ENCODE measurements around the gene PCAT7. TPM values are rescaled to one million over a fixed set of nuclear protein-coding genes. Genes with fewer than 3 reads are reported as not detected.
"Not testable (repeated sequence)": the region's sequence is repeated elsewhere in the genome, so short reads cannot be mapped to it uniquely, and the experiment has no call there.

PCAT7 gene
- total RNA-seq, 2 donors from 2014 or later, result not detected

DNA sequence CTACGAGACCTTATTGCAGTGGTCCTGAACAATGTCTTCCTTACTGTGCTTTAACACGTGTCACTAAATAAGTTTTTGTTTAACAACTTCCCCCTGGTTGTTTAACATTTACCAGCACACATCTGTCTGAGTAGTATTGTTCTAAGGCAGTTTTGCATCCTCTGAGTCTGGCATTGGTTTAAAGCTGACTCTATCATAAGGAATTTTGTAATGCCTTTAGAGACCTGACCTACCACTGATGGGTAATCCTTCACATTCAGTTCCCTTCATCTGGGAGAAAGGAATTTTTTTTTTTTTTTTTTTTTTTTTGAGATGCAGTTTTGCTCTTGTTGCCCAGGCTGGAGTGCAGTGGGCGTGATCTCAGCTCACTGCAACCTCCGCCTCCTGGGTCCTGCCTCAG is 20.0 kb upstream of the PCAT7 start:
- no peak overlapping the region for H3K4me3 Mint-ChIP-seq
- H3K36me3 Mint-ChIP-seq, result no peaks in the 10 kb centered on the region
- no peaks in the 10 kb centered on the region for H3K9me3 Mint-ChIP-seq
- ATAC-seq, result no peak
- peaks cover 21 to 23% of the 10 kb centered on the region in 2 donors for H3K27me3 Mint-ChIP-seq
- H3K4me1 Mint-ChIP-seq (ENCODE audit: low read depth in 2 of 2), result no peaks in the 10 kb centered on the region
- no peak overlapping the region for H3K27ac Mint-ChIP-seq
- no peak for DNase-seq (ENCODE audit: low spot score)

DNA sequence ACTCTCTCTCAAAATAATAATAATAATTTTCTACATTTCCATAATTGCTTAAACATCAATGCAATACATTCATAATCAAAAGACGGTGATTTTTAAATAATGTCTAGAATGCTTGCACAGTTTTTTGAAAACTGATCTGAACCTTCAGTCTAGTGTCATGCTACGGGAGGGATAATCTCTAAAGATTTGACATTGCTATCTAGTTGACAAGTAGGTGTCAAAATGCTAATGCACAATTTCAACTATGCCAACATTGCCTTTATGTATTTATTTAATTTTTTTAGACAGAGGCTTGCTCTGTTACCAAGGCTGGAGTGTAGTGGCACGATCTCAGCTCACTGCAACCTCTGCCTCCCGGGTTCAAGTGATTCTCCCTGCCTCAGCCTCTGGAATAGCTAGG is 16.0 kb upstream of the PCAT7 start:
- no peak overlapping the region for H3K27ac Mint-ChIP-seq
- H3K27me3 Mint-ChIP-seq, result peaks cover 26 to 36% of the 10 kb centered on the region in 2 donors
- no peaks in the 10 kb centered on the region for H3K9me3 Mint-ChIP-seq
- no peaks in the 10 kb centered on the region for H3K4me1 Mint-ChIP-seq (ENCODE audit: low read depth in 2 of 2)
- H3K4me3 Mint-ChIP-seq, result no peak overlapping the region
- no peaks in the 10 kb centered on the region for H3K36me3 Mint-ChIP-seq
- ATAC-seq (no peak), DNase-seq (ENCODE audit: low spot score) (no peak)

DNA sequence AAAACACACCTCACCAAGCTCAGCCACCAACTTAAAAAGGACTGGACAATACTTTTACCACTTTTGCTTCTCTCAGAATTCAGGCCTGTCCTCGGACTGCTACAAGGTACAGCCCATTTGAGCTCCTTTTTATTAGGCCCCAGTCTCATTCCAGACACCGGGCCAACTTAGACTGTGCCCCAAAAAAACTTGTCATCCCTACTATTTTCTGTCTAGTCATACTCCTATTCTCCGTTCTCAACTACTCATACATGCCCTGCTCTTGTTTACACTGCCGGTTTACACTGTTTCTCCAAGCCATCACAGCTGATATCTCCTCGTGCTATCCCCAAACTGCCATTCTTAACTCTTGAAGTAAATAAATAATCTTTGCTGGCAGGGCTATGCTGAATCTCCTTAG is 10.5 kb upstream of the PCAT7 start:
- not testable (repeated sequence) for H3K4me3 Mint-ChIP-seq; ATAC-seq; H3K9me3 Mint-ChIP-seq; H3K27ac Mint-ChIP-seq; DNase-seq (ENCODE audit: low spot score); H3K4me1 Mint-ChIP-seq (ENCODE audit: low read depth in 2 of 2); H3K36me3 Mint-ChIP-seq
- H3K27me3 Mint-ChIP-seq, result peaks cover 27 to 49% of the 10 kb centered on the region in 2 donors

DNA sequence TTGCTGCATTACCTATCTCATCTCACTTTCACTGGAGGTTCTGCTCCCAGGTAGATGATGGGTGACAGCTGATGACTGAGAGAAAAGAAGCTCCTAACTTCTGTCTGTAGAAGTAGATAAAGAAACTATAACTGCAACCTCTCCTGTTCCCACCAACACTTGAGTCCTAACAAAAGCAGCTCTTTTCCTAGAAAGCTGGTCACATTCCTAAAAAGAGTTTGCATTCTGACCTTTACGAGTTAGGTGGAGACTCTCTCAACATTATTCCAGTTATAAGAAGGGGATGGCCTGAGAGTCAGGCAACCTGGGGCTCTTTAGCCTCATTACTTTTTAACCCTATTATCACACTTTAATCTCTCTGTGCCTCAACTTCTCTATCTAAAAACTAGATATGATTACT is 8.9 kb upstream of the PCAT7 start:
- Mint-ChIP-seq H3K27ac (no peak overlapping the region), H3K36me3 (no peaks in the 10 kb centered on the region), H3K27me3 (peaks cover 22 to 49% of the 10 kb centered on the region in 2 donors), H3K9me3 (no peaks in the 10 kb centered on the region), H3K4me3 (no peak overlapping the region), H3K4me1 (ENCODE audit: low read depth in 2 of 2) (no peaks in the 10 kb centered on the region)
- ATAC-seq, result no peak
- no peak for DNase-seq (ENCODE audit: low spot score)

DNA sequence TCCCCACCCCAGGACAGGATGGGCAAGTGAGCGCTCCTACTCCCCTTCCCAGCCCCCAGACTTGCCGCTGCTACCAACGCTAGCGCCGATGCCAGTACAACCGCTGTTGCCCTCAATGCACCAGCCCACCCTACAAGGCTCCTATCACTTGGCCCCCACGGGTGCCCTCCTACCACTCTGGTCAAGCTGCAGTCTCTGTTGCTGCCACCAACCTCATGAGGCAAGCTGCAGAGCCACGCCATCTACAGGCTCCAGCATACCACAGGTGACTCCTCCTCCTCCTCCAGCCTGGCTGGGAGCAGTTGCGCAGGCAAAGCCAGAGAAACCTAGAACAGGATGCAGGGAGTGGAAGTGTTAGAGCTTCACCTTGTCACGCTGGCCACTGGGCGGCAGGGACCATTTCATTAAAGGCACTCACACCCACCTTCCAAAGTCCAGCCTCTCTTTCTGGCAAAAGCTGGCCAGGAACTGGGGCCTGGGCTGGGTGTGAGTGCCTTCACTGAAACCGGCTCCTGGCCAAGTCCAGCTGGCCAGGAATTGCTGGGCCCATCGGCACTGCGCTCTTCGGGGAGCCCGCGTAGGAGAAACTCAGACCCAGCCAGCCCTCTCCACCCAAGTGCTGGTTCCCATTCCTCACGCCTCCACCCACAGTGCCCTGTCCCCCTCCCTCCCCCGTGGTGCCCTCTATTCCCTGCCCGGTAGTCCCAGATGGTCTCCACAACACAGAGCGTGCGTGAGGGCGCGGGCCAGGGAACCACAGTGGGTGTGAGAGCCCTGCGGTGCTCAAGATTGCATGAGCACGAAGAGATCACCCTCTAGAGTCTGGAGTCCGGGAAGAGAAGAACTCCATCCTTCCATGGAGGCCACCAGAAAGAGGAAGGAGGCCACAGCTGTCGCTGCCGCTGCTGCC is 1.6 kb upstream of the PCAT7 start:
- no peak overlapping the region for H3K27ac Mint-ChIP-seq
- DNase-seq (ENCODE audit: low spot score), result no peak
- H3K4me3 Mint-ChIP-seq, result no peak overlapping the region
- peak in 1 of 2 donors; percentile 28 for ATAC-seq
- no peaks in the 10 kb centered on the region for H3K4me1 Mint-ChIP-seq (ENCODE audit: low read depth in 2 of 2)
- no peaks in the 10 kb centered on the region for H3K36me3 Mint-ChIP-seq
- no peaks in the 10 kb centered on the region for H3K9me3 Mint-ChIP-seq
- peaks cover 21 to 23% of the 10 kb centered on the region in 2 donors for H3K27me3 Mint-ChIP-seq

DNA sequence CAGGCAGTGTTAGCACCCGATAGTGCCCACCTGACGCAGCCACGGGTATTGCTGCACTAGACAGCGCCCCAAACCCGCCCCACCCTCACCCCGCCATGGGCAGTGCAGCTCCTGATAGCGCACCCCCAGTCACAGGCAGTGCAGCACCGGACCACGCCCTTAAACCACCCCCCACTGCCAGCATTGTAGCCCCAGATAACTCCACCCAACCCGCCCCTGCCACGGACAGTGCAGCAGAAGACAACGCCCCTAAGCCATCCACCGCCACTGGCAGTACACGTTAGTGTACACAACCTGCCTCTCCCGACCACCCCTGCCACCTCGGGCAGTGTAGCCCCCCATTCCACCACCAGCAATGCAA is 825 bp upstream of the PCAT7 start:
- peaks cover 21 to 22% of the 10 kb centered on the region in 2 donors for H3K27me3 Mint-ChIP-seq
- no peaks in the 10 kb centered on the region for H3K9me3 Mint-ChIP-seq
- no peaks in the 10 kb centered on the region for H3K4me1 Mint-ChIP-seq (ENCODE audit: low read depth in 2 of 2)
- no peak overlapping the region for H3K4me3 Mint-ChIP-seq
- no peak overlapping the region for H3K27ac Mint-ChIP-seq
- H3K36me3 Mint-ChIP-seq, result no peaks in the 10 kb centered on the region
- DNase-seq (ENCODE audit: low spot score), result no peak
- ATAC-seq, result peak in 1 of 2 donors; percentile 38

DNA sequence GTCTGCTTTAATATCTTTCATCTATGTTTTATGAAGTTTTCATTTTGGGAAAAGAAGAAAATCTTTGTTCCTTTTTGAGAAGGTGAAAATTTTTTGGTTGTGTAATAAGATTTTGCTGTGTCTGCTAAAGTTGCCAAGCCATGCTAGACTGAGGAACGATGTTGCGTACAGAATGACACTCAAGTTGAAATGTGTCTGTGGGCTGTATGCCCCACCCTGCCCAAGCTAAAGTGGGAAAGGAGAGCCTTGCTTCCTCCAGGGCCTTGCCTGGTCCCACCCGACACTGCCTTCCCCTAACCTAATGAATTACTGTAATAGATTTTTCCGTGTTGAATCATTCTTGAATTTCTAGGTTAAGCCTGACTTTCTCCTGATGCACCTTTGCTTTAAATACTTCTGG is 2.5 kb downstream of the PCAT7 start:
- Mint-ChIP-seq H3K4me1 (ENCODE audit: low read depth in 2 of 2) (no peaks in the 10 kb centered on the region), H3K36me3 (no peaks in the 10 kb centered on the region), H3K9me3 (no peaks in the 10 kb centered on the region), H3K4me3 (no peak overlapping the region), H3K27ac (no peak overlapping the region), H3K27me3 (peaks cover 8 to 11% of the 10 kb centered on the region in 2 donors)
- DNase-seq (ENCODE audit: low spot score), result no peak
- ATAC-seq, result no peak

DNA sequence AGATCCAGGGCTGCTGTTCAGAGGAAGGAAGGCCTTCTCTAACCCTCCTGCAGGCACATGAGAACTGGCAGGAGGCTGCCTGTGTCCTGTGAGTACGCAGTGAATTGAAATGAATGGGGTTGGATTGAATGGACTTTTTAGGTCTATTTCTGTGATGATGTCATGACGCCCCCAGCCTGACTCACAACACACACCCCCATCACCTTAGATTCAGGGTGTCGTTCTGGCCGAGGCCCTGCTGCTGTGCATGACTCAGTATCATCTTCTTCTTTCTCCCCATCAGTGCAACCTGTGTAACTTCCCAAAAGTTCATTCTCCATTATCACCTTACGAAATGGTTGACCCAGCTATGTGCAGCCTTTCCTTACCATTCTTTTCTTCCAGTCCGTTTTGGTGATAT is 5.4 kb downstream of the PCAT7 start:
- Mint-ChIP-seq H3K4me3 (no peak overlapping the region), H3K9me3 (no peaks in the 10 kb centered on the region), H3K4me1 (ENCODE audit: low read depth in 2 of 2) (no peaks in the 10 kb centered on the region), H3K27me3 (peaks cover 7 to 13% of the 10 kb centered on the region in 2 donors), H3K36me3 (no peaks in the 10 kb centered on the region), H3K27ac (no peak overlapping the region)
- ATAC-seq (no peak), DNase-seq (ENCODE audit: low spot score) (no peak)

DNA sequence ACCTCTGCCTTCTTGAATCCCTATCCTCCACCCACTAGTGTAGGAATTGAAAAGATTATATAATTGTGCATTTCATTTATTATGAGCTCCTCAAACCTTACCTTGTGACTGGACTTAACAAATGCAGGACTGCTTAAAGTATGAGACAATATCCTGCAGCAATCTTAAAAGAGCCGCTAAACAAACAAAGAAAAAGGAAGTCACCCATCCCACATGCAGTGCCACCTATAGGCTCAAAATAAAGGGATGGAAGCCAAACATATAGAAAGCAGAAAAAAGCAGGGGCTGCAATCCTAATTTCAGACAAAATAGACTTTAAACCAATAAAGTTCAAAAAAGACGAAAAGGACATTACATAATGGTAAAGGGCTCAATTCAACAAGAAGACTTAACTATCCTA is 8.7 kb downstream of the PCAT7 start:
- H3K36me3 Mint-ChIP-seq, result no peaks in the 10 kb centered on the region
- no peak overlapping the region for H3K27ac Mint-ChIP-seq
- peaks cover 2 to 7% of the 10 kb centered on the region in 2 donors for H3K27me3 Mint-ChIP-seq
- H3K9me3 Mint-ChIP-seq, result no peaks in the 10 kb centered on the region
- DNase-seq (ENCODE audit: low spot score) (no peak), ATAC-seq (no peak)
- H3K4me1 Mint-ChIP-seq (ENCODE audit: low read depth in 2 of 2), result no peaks in the 10 kb centered on the region
- H3K4me3 Mint-ChIP-seq, result no peak overlapping the region

DNA sequence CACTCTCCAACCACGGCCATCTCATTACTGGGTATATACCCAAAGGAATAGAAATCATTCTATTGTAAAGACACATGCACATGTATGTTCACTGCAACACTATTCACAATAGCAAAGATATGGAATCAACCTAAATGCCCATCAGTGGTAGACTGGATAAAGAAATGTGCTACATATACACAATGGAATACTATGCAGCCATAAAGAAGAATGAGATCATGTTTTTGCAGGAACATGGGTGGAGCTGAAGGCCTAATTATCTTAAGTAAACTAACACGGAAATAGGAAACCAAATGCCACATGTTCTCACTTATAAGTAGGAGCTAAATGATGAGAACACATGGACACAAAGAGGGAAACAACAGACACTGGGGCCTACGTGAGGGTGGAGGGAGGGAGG is 9.4 kb downstream of the PCAT7 start:
- H3K4me1 Mint-ChIP-seq (ENCODE audit: low read depth in 2 of 2); H3K9me3 Mint-ChIP-seq: not testable (repeated sequence)

DNA sequence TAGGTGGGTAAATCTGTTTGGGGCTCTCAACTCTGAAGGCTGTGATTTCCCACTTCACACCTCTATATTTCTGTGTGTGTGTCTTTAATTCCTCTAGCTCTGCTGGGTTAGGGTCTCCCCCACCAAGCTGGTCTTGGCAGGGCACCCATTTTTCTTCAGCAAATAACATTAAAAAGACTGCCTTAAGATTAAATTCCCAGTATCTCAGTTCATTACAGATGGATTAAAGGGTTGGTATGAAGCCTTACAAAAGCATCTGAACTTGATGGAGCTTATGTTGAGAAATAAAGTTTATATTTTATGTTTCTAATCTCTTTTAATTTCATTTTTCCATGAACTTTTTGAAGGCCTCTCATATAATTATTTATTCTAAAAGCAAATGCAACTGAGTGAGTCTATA is 11.7 kb downstream of the PCAT7 start:
- H3K27me3 Mint-ChIP-seq, result peaks cover 5 to 7% of the 10 kb centered on the region in 2 donors
- ATAC-seq (no peak), DNase-seq (ENCODE audit: low spot score) (no peak)
- H3K36me3 Mint-ChIP-seq, result no peaks in the 10 kb centered on the region
- H3K9me3 Mint-ChIP-seq, result no peaks in the 10 kb centered on the region
- H3K27ac Mint-ChIP-seq, result no peak overlapping the region
- no peaks in the 10 kb centered on the region for H3K4me1 Mint-ChIP-seq (ENCODE audit: low read depth in 2 of 2)
- no peak overlapping the region for H3K4me3 Mint-ChIP-seq

More for the DNA sequence above, 9.4 kb downstream of the PCAT7 start:
- ATAC-seq; H3K27ac Mint-ChIP-seq; H3K27me3 Mint-ChIP-seq; DNase-seq (ENCODE audit: low spot score); H3K36me3 Mint-ChIP-seq; H3K4me3 Mint-ChIP-seq: not testable (repeated sequence)

DNA sequence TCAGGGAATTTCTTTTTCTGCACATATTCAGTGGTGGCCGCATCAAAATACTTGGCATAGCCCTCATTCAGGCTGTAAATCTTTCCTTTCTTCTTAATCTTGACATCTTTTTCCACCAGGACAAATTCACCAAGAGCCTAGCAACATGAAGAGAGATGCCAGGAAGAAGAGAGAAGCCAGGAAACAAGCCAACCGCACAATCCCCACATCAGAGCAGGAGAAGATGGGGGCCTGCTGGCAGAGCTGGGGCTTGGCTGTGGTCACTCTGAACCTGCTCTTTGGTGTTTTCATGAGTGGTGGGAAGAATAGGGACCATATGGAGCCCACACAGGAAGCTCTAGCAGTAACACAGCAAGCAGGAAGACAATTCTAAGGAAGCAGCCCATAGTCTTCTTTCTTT is 12.4 kb downstream of the PCAT7 start:
- Mint-ChIP-seq H3K4me1 (ENCODE audit: low read depth in 2 of 2) (no peaks in the 10 kb centered on the region), H3K9me3 (no peaks in the 10 kb centered on the region), H3K4me3 (no peak overlapping the region), H3K27ac (no peak overlapping the region), H3K27me3 (peaks cover 10 to 13% of the 10 kb centered on the region in 2 donors), H3K36me3 (no peaks in the 10 kb centered on the region)
- no peak for ATAC-seq
- DNase-seq (ENCODE audit: low spot score), result no peak

DNA sequence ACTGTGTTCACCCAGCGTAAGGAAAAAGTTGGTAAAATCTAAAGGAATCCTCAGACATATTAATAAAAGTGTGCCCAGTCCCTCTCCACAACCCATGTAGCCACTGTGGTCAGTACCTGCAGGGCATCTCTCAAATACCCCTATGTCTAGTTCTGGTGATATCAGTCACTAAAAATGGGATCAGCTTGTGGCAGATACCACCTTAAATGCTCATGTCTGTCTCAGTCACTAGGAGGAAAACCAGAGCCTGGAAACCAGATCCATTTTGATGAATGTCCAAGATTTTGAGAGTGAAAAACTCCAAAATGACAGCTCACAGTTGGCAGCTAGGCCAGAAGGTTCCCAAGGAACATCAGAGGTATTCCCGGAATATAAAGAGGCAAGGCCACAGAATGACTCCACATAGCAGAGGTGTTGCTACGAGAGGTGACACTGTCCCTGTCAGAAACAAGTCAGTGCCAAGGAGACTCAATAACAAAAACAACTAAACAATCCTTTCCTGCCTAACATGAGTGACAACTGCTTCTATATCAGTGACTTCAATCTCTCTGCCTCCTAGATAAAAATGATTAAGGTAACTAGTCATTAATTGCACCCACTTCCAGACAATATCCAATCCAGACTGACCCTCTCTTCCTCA is 13.5 kb downstream of the PCAT7 start:
- no peak overlapping the region for H3K4me3 Mint-ChIP-seq
- H3K9me3 Mint-ChIP-seq, result no peaks in the 10 kb centered on the region
- no peak overlapping the region for H3K27ac Mint-ChIP-seq
- no peaks in the 10 kb centered on the region for H3K4me1 Mint-ChIP-seq (ENCODE audit: low read depth in 2 of 2)
- ATAC-seq, result no peak
- no peaks in the 10 kb centered on the region for H3K36me3 Mint-ChIP-seq
- no peak for DNase-seq (ENCODE audit: low spot score)
- peaks cover 18 to 19% of the 10 kb centered on the region in 2 donors for H3K27me3 Mint-ChIP-seq

DNA sequence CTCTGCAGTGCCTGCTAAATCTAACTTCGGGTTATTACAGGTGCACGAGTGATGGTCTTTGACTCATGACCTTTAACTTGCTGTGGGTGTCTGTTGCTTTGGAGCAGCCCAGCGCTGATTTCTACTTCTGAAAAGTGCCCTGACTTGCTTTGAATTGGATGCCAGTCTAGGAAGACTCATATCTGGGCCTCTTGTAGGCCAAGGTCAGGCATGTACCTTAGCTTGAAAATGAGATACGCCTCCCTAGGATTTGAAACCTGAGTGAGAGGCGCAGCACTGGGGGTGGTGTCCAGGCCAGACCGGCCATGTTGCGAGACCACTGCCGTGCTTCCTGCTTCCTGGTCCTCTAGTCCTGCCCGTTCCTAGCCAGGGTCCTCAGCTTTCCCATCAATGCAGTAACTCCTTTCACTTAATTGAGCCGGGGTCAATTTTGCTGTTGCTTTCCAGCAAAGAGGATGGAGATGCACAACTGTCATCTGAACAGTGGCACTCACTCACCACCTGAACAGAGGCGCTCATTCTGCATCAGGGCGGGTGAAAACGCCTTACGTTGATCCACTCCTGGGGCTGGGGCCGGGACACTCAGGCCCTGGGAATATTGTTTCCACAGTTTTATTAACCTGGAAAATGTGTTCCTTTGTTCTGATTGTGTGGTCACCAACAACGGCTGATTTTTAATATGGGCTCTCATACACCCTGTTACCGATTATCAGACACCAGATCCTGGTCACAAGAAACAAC is 14.3 kb downstream of the PCAT7 start:
- no peak for DNase-seq (ENCODE audit: low spot score)
- Mint-ChIP-seq H3K27me3 (peaks cover 19 to 23% of the 10 kb centered on the region in 2 donors), H3K4me1 (ENCODE audit: low read depth in 2 of 2) (no peaks in the 10 kb centered on the region), H3K27ac (no peak overlapping the region), H3K36me3 (no peaks in the 10 kb centered on the region), H3K4me3 (no peak overlapping the region), H3K9me3 (no peaks in the 10 kb centered on the region)
- no peak for ATAC-seq
